Measurements from ENCODE around the gene SPNS1. TPM values are rescaled to one million over a fixed set of nuclear protein-coding genes. Genes with fewer than 3 reads are reported as not detected.

Gene SPNS1
- polyA plus RNA-seq, 1 experiment: 23.6 TPM

GRCh38 chr16:28984619-28985135 lies 10.1 kb downstream of the SPNS1 start, which contains the start of gene LAT:
LAT (plus strand) TSS chr16:28985052; CDS start chr16:28985418, 366 bp downstream.
- ChIA-PET CTCF (no interaction called here), POLR2A (no interaction called here)
- no peak within 1 kb of the TSS for H3K27ac ChIP-seq (ENCODE audit: low read depth, low read length)
- no peak for DNase-seq (ENCODE audit: low read depth, low spot score)
- no peak for TF ChIP-seq CTCF (IDR thresholded peaks at IDR 0.05; ENCODE audit: low read depth, low read length)
- no peaks in the 10 kb centered on the region for H3K27me3 ChIP-seq (ENCODE audit: control insufficient read depth, insufficient read depth, low read length)
- no peak within 1 kb of the TSS for H3K4me3 ChIP-seq (ENCODE audit: low read depth, low read length)
- H3K9me3 ChIP-seq (ENCODE audit: control insufficient read depth, insufficient read depth, low read length): peaks cover 21% of the 10 kb centered on the region

- no peak for TF ChIP-seq CTCF (IDR thresholded peaks at IDR 0.05; ENCODE audit: low read depth, low read length)
- ChIA-PET POLR2A (no interaction called here), CTCF (no interaction called here)
- no peak for DNase-seq (ENCODE audit: low read depth, low spot score)
- H3K4me3 ChIP-seq (ENCODE audit: low read depth, low read length): no peak overlapping the region
- peaks cover 21% of the 10 kb centered on the region for H3K9me3 ChIP-seq (ENCODE audit: control insufficient read depth, insufficient read depth, low read length)
- no peaks in the 10 kb centered on the region for H3K27me3 ChIP-seq (ENCODE audit: control insufficient read depth, insufficient read depth, low read length)
- no peak overlapping the region for H3K27ac ChIP-seq (ENCODE audit: low read depth, low read length)
These were observed 10.8 kb downstream of the SPNS1 start for GRCh38 chr16:28985211-28986041.

DNA sequence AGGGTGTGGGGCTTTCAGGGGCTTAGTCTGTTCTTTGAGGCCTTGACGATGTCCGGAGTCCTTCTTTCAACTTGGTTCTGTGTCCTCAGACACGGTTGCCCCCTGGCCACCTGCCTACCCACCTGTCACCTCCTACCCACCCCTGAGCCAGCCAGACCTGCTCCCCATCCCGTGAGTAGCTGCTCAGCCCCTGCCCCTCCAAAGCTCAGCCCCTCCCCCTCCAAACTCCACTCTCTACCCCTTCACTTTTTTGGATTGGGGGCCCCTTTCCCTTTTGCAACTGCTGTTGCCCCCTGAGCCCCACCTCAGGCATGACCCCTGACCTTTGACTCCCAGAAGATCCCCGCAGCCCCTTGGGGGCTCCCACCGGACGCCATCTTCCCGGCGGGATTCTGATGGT lies 11.5 kb downstream of the SPNS1 start:
- TF ChIP-seq CTCF (IDR thresholded peaks at IDR 0.05; ENCODE audit: low read depth, low read length): no peak
- Histone ChIP-seq H3K9me3 (ENCODE audit: control insufficient read depth, insufficient read depth, low read length) (peaks cover 21% of the 10 kb centered on the region), H3K27me3 (ENCODE audit: control insufficient read depth, insufficient read depth, low read length) (no peaks in the 10 kb centered on the region), H3K27ac (ENCODE audit: low read depth, low read length) (no peak overlapping the region), H3K4me3 (ENCODE audit: low read depth, low read length) (no peak overlapping the region)
- no peak for DNase-seq (ENCODE audit: low read depth, low spot score)
- ChIA-PET CTCF (no interaction called here), POLR2A (no interaction called here)

GRCh38 chr16:28986492-28986891 lies 11.9 kb downstream of the SPNS1 start:
- Histone ChIP-seq H3K27me3 (ENCODE audit: control insufficient read depth, insufficient read depth, low read length) (no peaks in the 10 kb centered on the region), H3K27ac (ENCODE audit: low read depth, low read length) (no peak overlapping the region), H3K9me3 (ENCODE audit: control insufficient read depth, insufficient read depth, low read length) (peaks cover 18% of the 10 kb centered on the region), H3K4me3 (ENCODE audit: low read depth, low read length) (no peak overlapping the region)
- CTCF ChIA-PET: no interaction called here
- POLR2A ChIA-PET: no interaction called here
- no peak for TF ChIP-seq CTCF (IDR thresholded peaks at IDR 0.05; ENCODE audit: low read depth, low read length)
- DNase-seq (ENCODE audit: low read depth, low spot score): no peak

GRCh38 chr16:28987170-28987853 lies 12.7 kb downstream of the SPNS1 start:
- POLR2A ChIA-PET: no interaction called here
- CTCF ChIA-PET: interaction anchor here (1.1 kb wide), 1 partner anchor 12 kb away, joined by 4 read pairs; no protein-coding TSS in a partner anchor
- peaks cover 14% of the 10 kb centered on the region for H3K9me3 ChIP-seq (ENCODE audit: control insufficient read depth, insufficient read depth, low read length)
- TF ChIP-seq CTCF (IDR thresholded peaks at IDR 0.05; ENCODE audit: low read depth, low read length): no peak
- no peak for DNase-seq (ENCODE audit: low read depth, low spot score)
- H3K27ac ChIP-seq (ENCODE audit: low read depth, low read length): no peak overlapping the region
- no peak overlapping the region for H3K4me3 ChIP-seq (ENCODE audit: low read depth, low read length)
- H3K27me3 ChIP-seq (ENCODE audit: control insufficient read depth, insufficient read depth, low read length): no peaks in the 10 kb centered on the region

Measured in AG04450 (cell line).